ENCODE data around the gene PROM1. TPM values are rescaled to one million over a fixed set of nuclear protein-coding genes. Genes with fewer than 3 reads are reported as not detected.

PROM1 gene
- polyA plus RNA-seq, 4 donors, result 31.9 to 44.8 (median 39.3) TPM

GRCh38 chr4:16070203-16070602 is 13.6 kb downstream of the PROM1 start:
- DNase-seq (ENCODE audit: low read depth in 4 of 4, low spot score in 3 of 4), result no peak

- no peak for DNase-seq (ENCODE audit: low read depth in 4 of 4, low spot score in 3 of 4)
Observed at GRCh38 chr4:16067515-16067914, 16.3 kb downstream of the PROM1 start.

DNA sequence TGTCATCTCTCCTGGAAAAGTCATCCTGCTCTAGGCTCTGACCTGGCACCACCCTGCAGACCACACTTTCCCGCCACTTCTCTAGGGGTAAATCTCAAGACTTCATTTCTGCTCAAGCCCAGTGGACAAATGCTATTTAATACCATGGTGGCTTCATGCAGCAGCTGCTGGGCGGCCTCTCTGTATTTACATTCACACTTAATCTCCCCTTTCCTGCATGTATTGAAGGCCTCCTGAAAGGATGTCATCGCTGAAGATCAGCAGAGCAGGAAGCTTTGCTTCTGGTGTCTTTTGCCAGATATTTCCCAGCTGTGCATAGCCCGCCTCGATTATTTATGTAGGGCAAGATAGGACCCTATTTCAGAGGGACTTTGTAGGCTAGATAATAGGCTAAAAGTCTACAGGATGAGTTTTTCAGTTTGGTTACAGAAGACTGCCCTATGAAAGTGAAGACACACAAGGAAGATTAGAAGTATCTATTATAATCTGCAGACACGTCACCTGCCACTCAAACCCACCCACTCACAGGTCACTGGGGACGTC is 17.2 kb downstream of the PROM1 start:
- no peak for DNase-seq (ENCODE audit: low read depth in 4 of 4, low spot score in 3 of 4)

DNA sequence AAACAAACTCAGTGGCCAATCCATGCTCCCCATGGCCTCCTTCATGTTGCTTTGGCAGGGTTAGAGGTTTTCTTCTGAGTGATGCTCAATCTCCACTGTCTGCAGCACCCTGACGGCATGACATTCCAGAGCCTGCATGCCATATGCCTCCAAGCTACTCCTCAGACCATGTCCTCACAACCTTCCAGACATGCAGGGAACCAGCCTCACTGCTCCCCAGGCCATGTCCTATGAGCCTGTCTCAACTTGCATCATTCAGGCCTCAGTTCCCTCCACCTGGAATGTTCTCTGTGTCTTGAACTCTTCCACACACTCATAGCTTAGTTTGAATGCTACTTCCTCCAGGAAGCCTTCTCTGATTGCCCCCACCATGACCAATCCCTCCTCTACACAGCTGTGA is 18.8 kb downstream of the PROM1 start:
- no peak for DNase-seq (ENCODE audit: low read depth in 4 of 4, low spot score in 3 of 4)

DNA sequence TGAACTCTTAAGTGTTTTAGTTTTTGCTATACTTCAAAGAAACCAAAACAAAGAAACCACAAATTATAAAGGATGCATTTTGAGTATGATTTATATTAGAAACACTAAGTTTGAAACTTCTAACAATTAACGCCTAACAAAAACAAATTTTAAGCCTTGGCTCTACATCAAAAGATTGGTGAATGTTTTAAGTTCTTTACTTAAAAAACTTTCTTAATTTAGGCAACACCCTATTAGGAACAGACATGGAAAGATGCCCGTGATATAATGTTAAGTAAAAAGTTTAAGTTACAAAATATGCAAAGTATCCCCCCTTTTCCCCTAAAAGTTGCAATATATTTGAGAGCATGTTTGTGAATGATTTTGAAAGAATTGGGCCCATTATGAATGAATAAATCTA is 21.2 kb downstream of the PROM1 start:
- DNase-seq (ENCODE audit: low read depth in 4 of 4, low spot score in 3 of 4), result no peak

DNA sequence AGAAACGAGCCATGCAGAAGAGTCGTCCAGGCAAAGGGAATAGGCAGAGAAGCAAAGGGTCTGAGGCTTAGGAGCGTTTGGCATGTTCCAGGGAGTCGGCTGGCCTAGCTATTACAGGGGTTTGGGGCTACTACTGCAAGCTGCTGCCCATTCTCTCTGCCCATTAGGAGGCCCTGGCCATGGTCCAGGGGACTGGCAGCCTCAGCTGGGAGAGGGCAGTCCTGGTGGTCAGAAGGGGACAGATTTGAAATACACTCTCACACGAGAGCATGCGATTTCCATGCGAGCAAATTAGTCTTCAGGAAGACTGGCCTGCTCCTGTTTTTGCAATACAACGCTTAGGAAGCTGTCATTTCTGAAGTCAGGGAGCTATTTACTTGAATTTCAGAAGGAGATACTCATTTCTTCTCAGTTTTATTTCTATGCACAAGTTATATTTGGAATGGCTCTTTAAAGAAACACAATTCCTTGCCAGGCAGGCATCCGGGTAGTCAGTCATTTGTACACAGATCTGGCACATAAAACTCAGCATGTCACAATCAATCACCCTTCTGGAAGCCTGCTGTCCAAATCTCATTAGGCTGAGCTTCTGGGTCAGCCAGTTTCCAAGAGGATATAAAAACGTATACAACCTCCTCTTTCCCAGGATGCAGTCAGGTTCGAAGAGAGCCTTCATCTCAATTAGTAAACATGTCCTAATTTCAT is 27.0 kb downstream of the PROM1 start:
- DNase-seq (ENCODE audit: low read depth in 4 of 4, low spot score in 3 of 4), result no peak

DNA sequence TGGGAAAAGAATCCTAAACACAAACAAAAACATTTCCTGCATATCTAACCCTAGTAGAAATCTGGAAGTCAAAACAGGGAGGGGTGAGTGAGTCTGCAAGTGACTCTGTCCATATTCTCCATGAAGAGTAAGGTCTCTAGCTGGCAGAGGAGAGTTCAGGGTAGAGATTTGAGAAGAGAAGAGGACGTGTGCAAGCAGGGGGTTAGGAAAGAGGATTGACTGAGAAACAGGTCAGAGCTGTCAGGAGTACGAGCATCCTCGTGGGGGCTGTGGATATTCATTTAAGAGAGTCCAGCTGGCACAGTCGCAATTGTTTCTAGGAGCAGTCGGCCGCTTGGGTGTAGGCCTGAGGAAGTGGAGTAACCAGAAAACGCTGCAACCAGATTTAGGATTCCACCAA is 27.9 kb downstream of the PROM1 start:
- DNase-seq (ENCODE audit: low read depth in 4 of 4, low spot score in 3 of 4), result no peak

DNA sequence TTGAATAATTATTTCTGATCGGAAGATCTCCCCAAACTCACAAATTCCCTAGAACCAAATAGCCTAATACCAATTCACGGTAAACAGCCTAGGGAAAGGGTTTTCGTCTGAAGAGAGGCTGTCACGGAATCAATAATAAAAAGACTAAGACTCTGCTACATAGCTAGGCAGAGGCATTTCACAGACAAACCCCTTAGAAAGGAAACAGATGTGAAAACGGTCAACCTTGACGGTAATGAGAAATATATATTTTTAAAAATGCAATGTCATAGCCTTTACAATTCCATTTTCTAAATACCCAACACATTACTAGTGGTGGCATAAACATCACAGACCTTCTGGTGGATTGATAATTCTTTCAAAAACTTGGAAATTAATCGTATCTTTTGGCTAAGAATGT is 28.4 kb downstream of the PROM1 start:
- no peak for DNase-seq (ENCODE audit: low read depth in 4 of 4, low spot score in 3 of 4)

DNA sequence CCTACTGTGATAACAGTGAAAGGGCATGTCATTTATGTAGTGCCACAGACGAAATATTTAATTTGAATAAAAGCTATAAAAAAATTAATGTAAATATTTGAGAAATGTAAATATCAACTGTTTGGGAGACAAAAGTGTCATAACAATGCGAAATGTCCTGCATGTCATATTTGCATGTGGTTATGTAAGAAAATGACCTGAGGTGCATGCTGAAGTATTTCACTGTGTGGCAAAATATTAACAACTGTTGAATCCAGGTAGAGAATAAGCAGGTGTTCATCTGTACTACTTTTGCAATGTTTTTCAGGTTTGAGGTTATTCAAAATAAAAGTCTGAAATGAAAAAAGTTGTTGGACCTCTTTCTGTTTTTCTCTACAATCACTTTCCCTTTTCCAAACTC is 30.9 kb downstream of the PROM1 start:
- DNase-seq (ENCODE audit: low read depth in 4 of 4, low spot score in 3 of 4), result no peak

GRCh38 chr4:16051980-16052379 is 31.8 kb downstream of the PROM1 start:
- no peak for DNase-seq (ENCODE audit: low read depth in 4 of 4, low spot score in 3 of 4)

DNA sequence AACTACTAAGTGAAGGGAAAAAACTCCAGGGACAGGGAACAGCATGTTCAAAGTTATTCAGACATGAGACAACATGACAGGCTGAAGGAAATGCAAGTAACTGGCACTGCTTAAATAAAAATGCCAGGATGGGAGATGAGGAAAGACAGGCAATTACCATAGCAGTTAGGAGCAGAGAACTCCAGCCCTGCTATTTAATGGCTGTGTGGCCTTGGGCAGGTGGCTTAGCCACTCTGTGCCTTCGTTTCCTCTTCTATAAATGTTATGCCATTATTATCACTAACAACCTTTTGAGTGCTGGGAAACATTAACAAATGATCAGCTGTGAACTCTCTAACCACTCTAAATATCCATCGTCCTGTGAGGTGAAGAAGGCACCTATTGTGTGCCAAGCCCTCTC is 32.7 kb downstream of the PROM1 start:
- no peak for DNase-seq (ENCODE audit: low read depth in 4 of 4, low spot score in 3 of 4)

GRCh38 chr4:16050669-16051068 is 33.2 kb downstream of the PROM1 start:
- no peak for DNase-seq (ENCODE audit: low read depth in 4 of 4, low spot score in 3 of 4)

DNA sequence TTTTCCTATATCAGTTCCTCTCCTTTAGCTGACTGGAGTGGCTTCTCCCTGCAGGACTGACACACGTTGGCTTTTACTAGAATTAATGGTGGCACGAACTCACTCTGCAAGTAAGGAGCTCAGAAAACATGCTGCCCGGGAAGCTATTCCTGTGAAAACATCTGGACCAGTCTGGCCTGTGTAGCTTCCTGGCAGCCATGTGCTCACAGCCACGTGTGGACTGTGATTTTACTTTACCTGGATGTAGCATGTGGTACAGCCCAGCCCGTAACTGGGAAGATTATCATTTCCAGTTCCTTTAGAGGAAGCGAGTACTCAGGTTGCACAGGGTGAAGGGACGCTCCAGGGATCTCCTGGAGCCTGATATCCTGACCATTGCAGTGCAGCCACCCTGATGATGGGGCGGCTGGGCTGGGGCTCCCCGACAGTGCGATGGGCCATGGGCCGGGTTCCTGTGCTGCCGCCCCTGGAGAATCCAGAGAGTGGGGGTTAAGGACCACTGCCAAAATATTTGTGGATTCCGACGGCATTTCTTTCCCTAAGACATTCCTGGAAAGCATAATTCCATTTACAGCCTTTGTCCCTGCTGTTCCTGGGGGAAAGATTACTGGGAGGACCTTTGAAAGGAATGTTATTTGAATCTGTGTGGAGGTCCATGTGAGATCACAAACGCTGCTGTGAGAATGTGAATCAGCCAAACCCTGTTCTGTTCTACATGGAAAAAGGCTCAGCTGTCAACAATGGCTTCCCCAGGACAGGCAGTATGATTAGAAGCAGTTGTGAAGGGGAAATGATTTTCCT is 35.0 kb downstream of the PROM1 start:
- DNase-seq (ENCODE audit: low read depth in 4 of 4, low spot score in 3 of 4), result no peak

DNA sequence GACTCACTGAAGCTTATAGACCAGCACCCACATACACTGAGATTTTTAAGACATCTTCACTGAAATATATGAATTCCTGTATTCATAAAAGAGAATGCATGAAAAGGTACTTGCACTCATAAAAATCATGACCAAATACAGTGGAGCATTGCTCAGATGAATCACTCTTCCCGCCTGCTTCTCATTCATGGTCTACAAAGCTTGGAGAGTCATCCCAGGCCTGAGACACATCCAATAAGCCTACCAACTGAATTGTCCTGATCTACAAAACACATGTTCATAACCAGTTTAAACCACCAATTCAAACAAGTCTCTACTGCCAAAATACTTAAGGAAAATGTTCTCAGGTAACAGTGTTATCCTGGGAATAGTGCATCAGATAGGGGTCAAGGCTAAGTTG is 38.1 kb downstream of the PROM1 start:
- DNase-seq (ENCODE audit: low read depth in 4 of 4, low spot score in 3 of 4), result no peak

DNA sequence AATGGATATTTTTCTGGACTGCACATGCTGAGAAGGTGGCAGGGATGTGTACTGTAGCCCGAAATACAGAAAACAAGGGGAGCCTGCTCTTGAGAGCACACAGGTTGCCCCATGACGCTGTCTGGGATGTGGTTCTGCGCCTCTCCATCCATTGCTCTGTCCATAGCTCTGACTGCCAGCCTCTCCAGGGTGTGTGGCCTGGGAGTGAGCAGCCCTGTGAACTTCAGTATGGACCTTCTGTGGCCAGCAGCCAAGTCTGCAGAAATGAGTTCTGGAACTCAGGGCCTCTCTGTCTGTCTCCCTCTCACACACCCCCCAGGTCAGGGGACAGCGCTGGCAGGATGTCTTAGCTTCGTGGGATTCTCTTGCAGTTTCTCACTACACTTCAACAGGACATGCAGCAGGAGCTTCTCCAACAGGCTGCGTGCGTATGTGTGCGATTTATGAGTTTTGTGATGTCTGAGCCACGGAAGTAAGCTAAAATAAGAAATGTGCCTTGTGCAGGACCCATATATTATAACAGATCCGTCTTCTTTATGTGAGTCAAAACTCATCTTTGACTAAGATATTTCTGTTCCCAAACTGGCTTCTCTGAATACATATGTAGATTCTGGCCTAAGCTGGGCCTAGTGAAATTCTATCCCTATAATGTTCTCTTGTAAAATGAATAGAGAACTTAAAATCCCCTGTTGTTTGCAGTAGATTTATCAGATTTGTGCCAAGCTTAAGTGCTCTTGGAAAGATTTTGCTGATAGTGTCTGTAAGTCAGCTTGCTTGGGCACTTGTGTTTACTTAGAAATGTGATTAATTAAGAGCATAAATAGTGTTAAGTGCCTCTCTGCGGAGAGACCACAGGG is 40.0 kb downstream of the PROM1 start:
- DNase-seq (ENCODE audit: low read depth in 4 of 4, low spot score in 3 of 4), result no peak

DNA sequence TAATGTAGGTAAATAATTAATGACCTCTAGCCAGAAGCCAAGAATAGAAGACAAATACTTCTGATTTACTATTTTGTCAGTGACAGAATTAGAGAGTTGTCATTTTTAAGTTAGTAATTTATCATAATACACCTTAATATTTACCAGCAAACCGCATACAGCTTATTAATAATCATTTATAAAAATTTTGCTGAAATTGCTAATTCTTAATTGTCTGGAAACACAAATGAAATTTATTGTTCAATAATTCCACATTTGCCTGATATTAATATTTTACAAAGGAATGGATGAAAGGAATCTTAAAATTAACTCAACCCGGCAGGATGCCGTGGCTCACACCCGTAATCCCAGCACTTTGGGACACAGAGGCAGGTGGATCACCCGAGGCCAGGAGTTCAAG is 44.7 kb downstream of the PROM1 start:
- DNase-seq (ENCODE audit: low read depth in 4 of 4, low spot score in 3 of 4), result no peak

DNA sequence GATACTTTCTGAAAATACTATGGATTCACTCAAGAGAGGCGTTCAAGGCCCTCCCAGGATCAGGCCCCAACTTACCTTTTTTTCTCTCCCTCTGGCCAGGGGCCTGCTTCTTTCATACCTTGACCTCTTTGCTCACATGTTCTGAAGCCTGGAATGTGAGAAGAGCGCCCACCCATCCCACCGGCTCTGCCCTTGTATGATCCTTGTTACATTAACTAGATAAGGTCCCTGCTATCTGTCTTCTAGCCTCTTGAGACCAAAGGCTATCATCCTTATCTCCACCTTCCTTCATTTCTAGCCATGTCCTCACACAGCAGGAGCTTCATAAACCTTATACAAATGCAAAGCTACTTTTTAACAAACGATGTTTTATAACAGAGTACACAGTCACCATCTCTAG is 45.9 kb downstream of the PROM1 start:
- no peak for DNase-seq (ENCODE audit: low read depth in 4 of 4, low spot score in 3 of 4)

- DNase-seq (ENCODE audit: low read depth in 4 of 4, low spot score in 3 of 4), result no peak
Observed at GRCh38 chr4:16035843-16036242, 48.0 kb downstream of the PROM1 start.

DNA sequence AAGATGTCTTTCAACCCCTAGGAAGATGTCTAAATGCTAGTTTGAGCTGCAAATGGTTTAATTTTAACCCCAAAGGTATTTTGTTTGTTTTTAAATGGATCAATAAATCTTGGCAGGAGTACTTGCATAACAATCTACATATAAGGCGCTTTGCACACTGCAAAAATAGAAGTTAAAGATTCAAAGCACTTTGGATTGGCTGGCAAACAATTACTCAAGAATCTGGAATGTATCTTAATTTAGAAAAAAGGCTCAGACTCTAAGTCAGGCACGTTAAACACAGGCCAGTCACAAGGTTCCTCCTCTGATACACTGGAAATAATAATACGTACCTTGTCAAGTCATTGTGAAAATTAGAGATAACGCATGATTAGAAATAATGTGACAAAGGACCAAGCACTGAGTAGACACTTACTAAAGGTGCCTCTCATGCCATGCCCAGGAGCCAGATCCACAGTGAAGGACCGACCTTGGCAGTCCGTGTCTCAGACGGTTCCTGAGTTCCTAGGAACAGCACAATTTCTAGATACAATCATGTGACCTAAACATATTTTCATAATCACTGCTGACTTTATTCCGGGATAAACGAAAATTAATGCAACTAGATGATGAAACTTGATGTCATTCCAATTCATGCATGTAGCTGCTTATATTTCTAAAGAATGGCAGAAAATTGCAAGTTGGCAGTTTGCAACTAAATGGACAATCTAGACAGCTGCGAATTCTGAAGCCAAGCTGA is 49.6 kb downstream of the PROM1 start:
- DNase-seq (ENCODE audit: low read depth in 4 of 4, low spot score in 3 of 4), result no peak

- DNase-seq (ENCODE audit: low read depth in 4 of 4, low spot score in 3 of 4), result no peak
Observed at GRCh38 chr4:16032396-16032770, 51.4 kb downstream of the PROM1 start.
